GM18505 (cell line): ENCODE results near the gene MROH8.

ENCODE experiments used
- ATAC-seq: cut with Tn5 transposase; IDR thresholded peaks from one replicate; pipeline ENCODE4 v1.9.1; 2021; ENCODE audit not compliant: unreplicated experiment
- POLR2A ChIP-seq: IDR thresholded peaks from 4 replicates; pipeline ENCODE4 v1.6.1; 2011; ENCODE audit warnings: borderline replicate concordance; ENCODE audit not compliant: insufficient read depth, insufficient read length; ENCODE audit errors: extremely low read depth

MROH8 gene

DNA sequence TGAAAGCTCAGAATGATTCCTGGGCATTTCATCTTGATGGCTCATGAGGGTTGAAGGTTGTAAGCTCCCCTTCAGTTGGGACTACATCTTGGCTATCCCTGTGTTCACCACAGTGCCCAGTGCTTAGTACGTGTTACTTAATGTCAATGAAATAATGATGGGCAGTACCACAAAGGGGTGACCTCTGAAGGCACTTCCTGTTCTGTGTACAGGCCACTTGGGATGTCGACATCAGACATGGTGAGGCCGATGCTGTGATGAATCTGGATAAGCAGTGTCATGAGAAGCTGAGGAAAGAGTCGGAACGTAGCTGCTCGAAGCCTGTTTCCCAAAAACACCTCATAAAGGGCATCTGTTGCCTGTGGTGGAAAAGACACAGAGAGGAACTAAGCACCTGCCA is 55.9 kb downstream of the MROH8 start:
- TF ChIP-seq POLR2A = no peak
- ATAC-seq = no peak

- no peak for TF ChIP-seq POLR2A
- ATAC-seq = no peak
Measured at GRCh38 chr20:37120497-37120896, 58.9 kb downstream of the MROH8 start.

DNA sequence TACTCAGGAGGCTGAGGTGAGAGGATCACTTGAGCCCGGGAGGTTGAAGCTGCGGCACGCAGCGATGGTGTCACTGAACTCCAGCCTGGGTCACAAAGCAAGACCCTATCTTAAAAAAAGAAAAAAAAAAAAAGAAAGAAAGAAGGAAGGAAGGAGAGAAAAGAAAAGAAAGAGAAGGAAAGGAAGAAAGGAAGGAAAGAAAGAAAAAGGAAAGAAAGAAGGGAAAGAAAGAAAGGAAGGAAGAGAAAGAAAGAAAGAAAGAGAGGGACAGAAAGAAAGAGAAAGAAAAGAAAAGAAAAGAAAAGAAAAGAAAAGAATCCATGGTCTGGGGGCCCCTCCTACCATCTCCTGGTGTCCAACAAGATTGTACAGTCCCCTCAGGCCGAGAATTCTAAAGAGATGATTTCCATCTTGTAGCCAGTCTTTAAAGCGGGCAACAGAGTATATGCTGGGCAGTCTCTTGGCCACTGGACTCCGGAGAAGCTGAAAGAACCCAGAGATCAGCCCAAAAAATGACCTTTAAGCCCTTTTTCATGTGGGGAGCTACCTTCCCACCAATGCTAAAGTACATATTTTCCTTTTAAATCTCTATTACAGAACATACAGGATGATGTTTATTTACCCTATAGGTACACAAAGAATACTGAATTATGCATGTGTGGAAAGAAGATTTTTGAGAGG is 59.9 kb downstream of the MROH8 start:
- no peak for TF ChIP-seq POLR2A
- no peak for ATAC-seq

DNA sequence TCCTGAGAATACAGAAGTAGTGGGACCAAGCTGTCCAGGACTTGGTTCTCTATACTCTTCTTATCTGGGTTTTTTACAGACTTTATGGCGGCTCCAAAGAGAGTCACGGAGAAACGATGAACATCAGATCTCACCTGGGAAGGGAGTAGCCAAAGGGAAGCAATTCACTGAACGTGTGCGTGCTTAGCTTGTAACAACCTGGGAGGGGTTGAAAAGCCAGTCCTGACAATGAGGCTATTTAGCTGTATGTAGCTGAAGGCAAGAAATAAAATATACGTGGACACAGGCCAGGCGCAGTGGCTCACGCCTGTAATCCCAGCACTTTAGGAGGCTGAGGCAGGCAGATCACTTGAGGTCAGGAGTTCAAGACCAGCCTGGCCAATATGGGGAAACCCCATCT is 65.3 kb downstream of the MROH8 start:
- TF ChIP-seq POLR2A = no peak
- no peak for ATAC-seq

DNA sequence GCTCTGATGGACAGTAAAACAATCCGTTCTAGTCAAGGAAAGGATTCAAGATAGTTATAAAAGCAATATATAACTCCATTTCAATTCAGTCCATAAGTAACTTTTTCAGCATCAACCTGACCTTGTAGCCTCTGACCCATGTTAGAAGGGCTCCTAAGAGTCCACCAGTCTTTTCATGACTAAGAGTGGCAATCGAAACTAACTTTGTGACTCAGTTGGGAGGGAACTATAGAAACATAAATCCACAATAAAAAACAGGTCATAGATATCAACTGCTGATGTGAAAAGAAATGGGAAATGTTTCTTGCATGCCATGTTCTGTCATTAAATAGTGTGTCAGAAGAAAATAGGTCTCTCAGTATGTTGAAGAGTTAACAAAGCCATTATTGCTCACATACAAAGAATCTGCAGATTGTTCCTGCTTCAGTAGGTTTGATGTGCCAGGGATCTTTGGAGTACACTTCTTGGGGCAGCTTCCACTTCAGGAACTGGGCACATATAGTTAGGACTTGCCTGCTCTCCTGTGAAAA is 67.4 kb downstream of the MROH8 start:
- ATAC-seq = no peak
- TF ChIP-seq POLR2A = no peak

- no peak for ATAC-seq
- TF ChIP-seq POLR2A = no peak
Measured at GRCh38 chr20:37108676-37109075, 70.7 kb downstream of the MROH8 start.

DNA sequence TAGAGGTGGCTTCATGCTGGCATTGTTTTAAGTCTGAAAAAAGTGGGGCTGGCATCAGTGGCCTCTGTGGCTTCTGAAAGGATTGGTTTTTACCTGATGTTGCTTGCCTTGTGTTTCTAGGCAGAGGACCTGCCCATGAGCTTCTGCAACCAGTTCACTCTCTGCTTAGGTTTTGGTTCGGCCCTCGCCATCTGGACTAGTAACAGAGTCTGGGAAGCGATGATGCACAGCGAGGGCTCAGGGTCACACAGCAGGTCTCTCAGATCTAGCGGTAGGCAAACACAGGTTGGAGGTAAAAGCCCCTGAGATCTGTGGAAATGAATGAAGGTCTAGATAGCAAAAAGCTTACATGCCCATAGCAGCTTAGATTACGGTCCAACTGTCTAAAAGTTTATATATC is 76.8 kb downstream of the MROH8 start:
- ATAC-seq = no peak
- no peak for TF ChIP-seq POLR2A

- no peak for ATAC-seq
- TF ChIP-seq POLR2A = no peak
Measured at GRCh38 chr20:37096415-37097041, 82.8 kb downstream of the MROH8 start.

GRCh38 chr20:37095599-37096414 is 83.5 kb downstream of the MROH8 start, which contains the start of gene RBL1:
Gene RBL1, minus strand, starts transcription at chr20:37095997. Its CDS starts 69 bp downstream, at chr20:37095928.
- ATAC-seq = peak; percentile 78
- TF ChIP-seq POLR2A = peak; percentile 86

DNA sequence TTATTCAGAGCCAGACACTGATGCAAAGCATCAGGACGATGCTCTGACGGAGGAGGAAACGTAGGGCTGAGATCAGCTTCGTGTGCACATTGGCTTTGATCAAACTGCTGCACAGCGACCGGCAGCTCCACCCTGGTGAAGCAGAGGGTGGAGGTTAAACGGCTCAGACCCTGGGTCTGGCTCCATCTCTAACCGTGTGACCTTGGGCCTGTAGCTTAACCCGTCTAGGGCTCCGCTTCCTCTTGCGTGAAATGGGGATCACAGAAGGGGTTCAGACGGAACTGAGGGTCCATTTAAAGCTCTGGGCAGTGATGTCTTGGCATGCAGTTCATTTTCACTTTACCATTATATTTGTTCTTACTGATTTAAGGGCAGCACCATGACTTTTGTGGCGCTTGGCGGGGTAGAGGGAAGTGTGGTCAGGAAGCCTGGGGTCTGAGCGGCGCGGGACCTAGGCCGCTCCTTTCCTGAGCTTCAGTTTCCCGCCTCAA is 84.2 kb downstream of the MROH8 start:
- peak; percentile 4 for ATAC-seq
- no peak for TF ChIP-seq POLR2A

DNA sequence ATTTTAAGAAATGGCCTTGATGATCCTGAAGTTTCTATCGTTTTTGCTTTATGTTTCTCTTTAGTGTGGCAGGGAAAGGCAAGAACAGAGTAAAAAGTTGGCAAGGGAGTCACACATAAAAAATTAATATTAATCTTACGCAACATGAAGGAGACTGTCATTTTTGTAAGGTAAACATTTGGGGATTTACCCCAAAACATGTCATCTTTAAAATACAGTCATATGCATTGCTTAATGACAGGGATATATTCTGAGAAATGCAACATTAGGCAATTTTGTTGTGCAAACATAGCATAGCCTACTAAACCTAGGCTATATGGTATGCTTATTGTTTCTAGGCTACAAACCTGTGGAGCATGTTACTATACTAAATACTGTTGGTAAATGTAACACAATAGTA is 88.9 kb downstream of the MROH8 start:
- TF ChIP-seq POLR2A = no peak
- no peak for ATAC-seq

- no peak for ATAC-seq
- no peak for TF ChIP-seq POLR2A
Measured at GRCh38 chr20:37081717-37082289, 97.5 kb downstream of the MROH8 start.

GRCh38 chr20:37077009-37077408 is 102.3 kb downstream of the MROH8 start:
- TF ChIP-seq POLR2A = no peak
- no peak for ATAC-seq
